ENCODE measurements around the gene TMEM116. TPM values are rescaled to one million over a fixed set of nuclear protein-coding genes. Genes with fewer than 3 reads are reported as not detected.
A peak's percentile ranks its signal among the peaks of the same experiment; 100 is the strongest.

Gene TMEM116
- total and polyA plus RNA-seq, 9 donors: 9.8 to 14.4 (median 12.5) TPM

DNA sequence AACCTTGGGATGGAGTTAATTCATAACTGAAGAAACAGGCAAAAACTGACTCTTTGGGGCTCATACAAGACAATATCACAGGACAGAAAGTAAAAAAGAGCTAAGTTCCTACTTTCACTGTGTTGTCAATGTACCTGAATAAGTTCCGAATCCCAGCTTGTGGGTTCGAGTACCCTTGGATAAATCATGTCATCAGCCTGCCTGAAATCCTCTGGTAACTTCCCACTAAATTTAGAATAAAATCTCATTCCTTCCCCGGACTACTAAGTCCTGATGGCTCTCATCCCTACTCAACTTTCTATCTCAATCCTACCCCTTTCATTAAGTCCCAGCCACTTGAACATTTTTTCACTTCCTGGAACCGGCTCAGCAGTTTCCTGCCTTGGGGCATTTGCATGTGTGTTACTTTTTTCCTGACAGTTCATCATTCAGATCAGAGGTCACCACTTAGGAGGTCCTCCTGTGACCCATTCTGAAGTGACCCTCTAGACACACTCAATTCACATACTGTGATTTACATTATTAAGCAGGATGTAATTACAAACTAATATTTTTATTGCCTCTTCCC, 12.9 kb upstream of the TMEM116 start:
- WGBS (ENCODE audit: insufficient coverage): 78% methylated on average over 4 of the region's 4 CpGs
- H3K36me3 ChIP-seq (ENCODE audit: control insufficient read depth, insufficient read depth, low read length): peaks cover 46% of the 10 kb centered on the region
- no peak for DNase-seq
- H3K4me1 ChIP-seq (ENCODE audit: control insufficient read depth, insufficient read depth, low read length): no peaks in the 10 kb centered on the region
- no peaks in the 10 kb centered on the region for H3K9me3 ChIP-seq (replicated peaks; ENCODE audit: control insufficient read depth, low read depth, low read length)
- H3K27me3 ChIP-seq (ENCODE audit: control insufficient read depth, insufficient read depth, low read length): no peaks in the 10 kb centered on the region
- no peak overlapping the region for H3K27ac ChIP-seq (ENCODE audit: low read length)
- no peak overlapping the region for H3K4me3 ChIP-seq (ENCODE audit: low read length)

DNA sequence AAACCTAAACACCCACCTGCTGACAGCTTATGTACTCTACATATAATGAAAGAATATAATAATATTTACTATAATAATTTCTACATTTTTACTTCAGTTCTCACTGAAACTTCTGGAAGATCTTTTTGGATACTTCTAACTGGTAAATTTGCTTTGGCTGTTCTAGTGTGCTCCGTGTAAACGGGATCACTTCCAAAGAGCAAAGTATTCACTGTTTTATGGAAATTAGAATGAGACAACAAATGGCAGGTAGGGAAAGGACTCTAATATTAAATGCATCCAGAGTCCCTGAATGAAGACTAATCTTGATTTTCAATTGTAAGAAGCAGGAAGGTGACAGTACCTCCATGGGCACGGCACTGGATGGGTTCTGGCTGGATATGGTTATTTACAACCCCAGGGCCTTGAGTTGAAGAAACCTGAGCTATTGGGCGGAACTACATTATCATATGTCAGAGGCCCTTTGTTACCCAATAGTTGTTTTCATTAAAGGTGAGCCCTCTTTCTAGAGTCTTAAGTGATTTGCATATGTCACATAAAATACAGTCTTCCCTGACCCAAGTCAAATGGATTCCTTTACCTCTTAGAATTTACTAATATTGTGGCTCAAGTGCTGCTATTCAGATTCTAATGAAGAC, 10.9 kb upstream of the TMEM116 start:
- no peaks in the 10 kb centered on the region for H3K27me3 ChIP-seq (ENCODE audit: control insufficient read depth, insufficient read depth, low read length)
- DNase-seq: no peak
- no peak overlapping the region for H3K27ac ChIP-seq (ENCODE audit: low read length)
- H3K4me3 ChIP-seq (ENCODE audit: low read length): no peak overlapping the region
- peaks cover 54% of the 10 kb centered on the region for H3K36me3 ChIP-seq (ENCODE audit: control insufficient read depth, insufficient read depth, low read length)
- no peaks in the 10 kb centered on the region for H3K4me1 ChIP-seq (ENCODE audit: control insufficient read depth, insufficient read depth, low read length)
- no CpG with 5 or more reads among the region's 4 CpGs for WGBS (ENCODE audit: insufficient coverage)
- H3K9me3 ChIP-seq (replicated peaks; ENCODE audit: control insufficient read depth, low read depth, low read length): no peaks in the 10 kb centered on the region

DNA sequence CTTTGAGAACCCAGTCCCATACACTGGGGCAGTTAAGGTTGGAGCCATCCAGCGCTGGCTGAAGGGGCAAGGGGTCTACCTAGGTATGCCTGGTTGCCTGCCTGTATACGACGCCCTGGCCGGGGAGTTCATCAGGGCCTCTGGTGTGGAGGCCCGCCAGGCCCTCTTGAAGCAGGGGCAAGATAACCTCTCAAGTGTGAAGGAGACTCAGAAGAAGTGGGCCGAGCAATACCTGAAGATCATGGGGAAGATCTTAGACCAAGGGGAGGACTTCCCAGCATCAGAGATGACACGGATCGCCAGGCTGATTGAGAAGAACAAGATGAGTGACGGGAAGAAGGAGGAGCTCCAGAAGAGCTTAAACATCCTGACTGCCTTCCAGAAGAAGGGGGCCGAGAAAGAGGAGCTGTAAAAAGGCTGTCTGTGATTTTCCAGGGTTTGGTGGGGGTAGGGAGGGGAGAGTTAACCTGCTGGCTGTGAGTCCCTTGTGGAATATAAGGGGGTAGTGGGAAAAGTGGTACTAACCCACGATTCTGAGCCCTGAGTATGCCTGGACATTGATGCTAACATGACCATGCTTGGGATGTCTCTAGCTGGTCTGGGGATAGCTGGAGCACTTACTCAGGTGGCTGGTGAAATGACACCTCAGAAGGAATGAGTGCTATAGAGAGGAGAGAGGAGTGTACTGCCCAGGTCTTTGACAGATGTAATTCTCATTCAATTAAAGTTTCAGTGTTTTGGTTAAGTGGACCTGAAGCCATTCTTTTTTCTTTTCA, 9.5 kb upstream of the TMEM116 start:
- H3K27me3 ChIP-seq (ENCODE audit: control insufficient read depth, insufficient read depth, low read length): no peaks in the 10 kb centered on the region
- no peaks in the 10 kb centered on the region for H3K4me1 ChIP-seq (ENCODE audit: control insufficient read depth, insufficient read depth, low read length)
- H3K4me3 ChIP-seq (ENCODE audit: low read length): no peak overlapping the region
- 83% methylated on average over 11 of the region's 11 CpGs for WGBS (ENCODE audit: insufficient coverage)
- no peak overlapping the region for H3K27ac ChIP-seq (ENCODE audit: low read length)
- peaks cover 58% of the 10 kb centered on the region for H3K36me3 ChIP-seq (ENCODE audit: control insufficient read depth, insufficient read depth, low read length)
- H3K9me3 ChIP-seq (replicated peaks; ENCODE audit: control insufficient read depth, low read depth, low read length): no peaks in the 10 kb centered on the region
- no peak for DNase-seq

DNA sequence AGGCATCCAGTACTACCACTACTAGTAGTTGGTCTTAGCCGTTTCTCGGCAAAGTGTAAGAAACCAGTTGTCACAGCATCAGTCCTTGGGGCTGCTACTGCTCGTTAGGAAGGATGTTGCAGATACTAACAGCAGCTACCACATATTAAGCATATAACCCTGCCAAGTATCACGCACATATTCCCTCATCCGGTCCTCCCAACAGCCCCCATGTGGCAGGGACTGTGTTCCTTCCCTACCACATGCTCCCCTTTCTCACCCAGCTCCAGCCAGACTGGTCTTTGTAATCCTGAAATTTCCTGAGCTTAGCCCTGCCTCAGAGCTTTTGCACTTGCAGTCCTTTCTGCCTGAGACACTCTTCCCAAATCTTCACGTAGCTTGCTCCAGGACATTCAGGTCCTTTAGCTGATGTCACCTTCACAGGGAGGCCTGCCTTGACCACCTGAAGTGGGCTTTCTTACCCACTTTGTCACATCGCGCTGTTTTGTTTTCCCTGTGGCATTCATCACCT, 8.0 kb upstream of the TMEM116 start:
- Histone ChIP-seq H3K4me1 (ENCODE audit: control insufficient read depth, insufficient read depth, low read length) (no peaks in the 10 kb centered on the region), H3K27me3 (ENCODE audit: control insufficient read depth, insufficient read depth, low read length) (no peaks in the 10 kb centered on the region), H3K36me3 (ENCODE audit: control insufficient read depth, insufficient read depth, low read length) (peaks cover 61% of the 10 kb centered on the region), H3K9me3 (replicated peaks; ENCODE audit: control insufficient read depth, low read depth, low read length) (no peaks in the 10 kb centered on the region), H3K27ac (ENCODE audit: low read length) (no peak overlapping the region), H3K4me3 (ENCODE audit: low read length) (no peak overlapping the region)
- no peak for DNase-seq
- 86% methylated on average over 4 of the region's 8 CpGs for WGBS (ENCODE audit: insufficient coverage)

DNA sequence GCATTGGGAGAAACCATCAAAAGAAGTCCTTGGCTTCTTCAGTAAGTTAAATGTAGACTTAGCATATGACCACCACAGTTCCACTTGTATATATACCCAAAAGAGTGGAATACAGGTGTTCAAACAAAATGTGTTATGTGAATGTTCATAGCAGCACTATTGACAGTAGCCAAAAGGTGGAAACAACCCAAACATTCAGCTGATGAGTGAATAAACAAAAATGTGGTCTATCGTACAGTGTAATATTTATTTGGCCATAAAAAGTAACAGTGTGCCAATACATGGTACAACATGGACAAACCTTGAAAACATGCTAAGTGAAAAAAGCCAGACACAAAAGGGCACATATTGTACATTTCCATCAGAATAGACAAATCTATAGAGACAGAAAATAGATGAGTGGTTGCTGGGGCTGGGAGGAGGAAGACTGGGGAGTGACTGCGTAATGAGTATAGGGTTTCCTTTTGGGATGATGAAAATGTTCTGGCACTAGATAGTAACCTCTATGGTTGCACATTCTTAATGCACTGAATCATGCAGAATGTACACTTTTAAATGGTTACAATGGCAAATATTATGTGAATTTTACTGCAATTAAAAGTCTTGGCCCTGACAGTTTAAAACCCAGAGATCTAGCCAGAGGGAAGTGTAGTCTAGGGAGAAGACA, 5.7 kb upstream of the TMEM116 start:
- peaks cover 55% of the 10 kb centered on the region for H3K36me3 ChIP-seq (ENCODE audit: control insufficient read depth, insufficient read depth, low read length)
- no peak for DNase-seq
- H3K4me3 ChIP-seq (ENCODE audit: low read length): no peak overlapping the region
- peaks cover 9% of the 10 kb centered on the region for H3K4me1 ChIP-seq (ENCODE audit: control insufficient read depth, insufficient read depth, low read length)
- no CpG with 5 or more reads among the region's 2 CpGs for WGBS (ENCODE audit: insufficient coverage)
- H3K27ac ChIP-seq (ENCODE audit: low read length): no peak overlapping the region
- no peaks in the 10 kb centered on the region for H3K9me3 ChIP-seq (replicated peaks; ENCODE audit: control insufficient read depth, low read depth, low read length)
- no peaks in the 10 kb centered on the region for H3K27me3 ChIP-seq (ENCODE audit: control insufficient read depth, insufficient read depth, low read length)

DNA sequence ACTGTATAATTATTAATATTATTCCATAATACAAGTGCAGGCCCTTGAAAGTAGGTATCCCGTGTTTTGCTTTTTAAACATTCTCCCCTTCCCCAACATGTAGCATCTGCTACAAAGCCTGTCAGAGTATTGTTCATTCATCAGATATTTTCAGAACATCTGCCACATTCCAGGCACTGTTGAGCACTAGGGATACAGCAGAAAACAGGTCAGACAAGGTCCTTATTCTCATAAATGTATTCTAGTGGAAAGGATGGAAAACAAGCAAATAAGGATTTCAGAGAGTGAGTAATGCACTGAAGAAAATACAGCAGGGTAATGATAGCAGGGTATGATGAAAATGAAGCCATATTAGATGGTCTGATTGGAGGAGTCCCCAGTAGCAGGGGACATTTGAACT, 4.1 kb upstream of the TMEM116 start:
- Histone ChIP-seq H3K9me3 (replicated peaks; ENCODE audit: control insufficient read depth, low read depth, low read length) (no peaks in the 10 kb centered on the region), H3K36me3 (ENCODE audit: control insufficient read depth, insufficient read depth, low read length) (peaks cover 47% of the 10 kb centered on the region), H3K27me3 (ENCODE audit: control insufficient read depth, insufficient read depth, low read length) (no peaks in the 10 kb centered on the region), H3K4me3 (ENCODE audit: low read length) (no peak overlapping the region), H3K4me1 (ENCODE audit: control insufficient read depth, insufficient read depth, low read length) (peaks cover 16% of the 10 kb centered on the region), H3K27ac (ENCODE audit: low read length) (no peak overlapping the region)
- WGBS (ENCODE audit: insufficient coverage): no CpG with 5 or more reads among the region's 1 CpG
- no peak for DNase-seq

DNA sequence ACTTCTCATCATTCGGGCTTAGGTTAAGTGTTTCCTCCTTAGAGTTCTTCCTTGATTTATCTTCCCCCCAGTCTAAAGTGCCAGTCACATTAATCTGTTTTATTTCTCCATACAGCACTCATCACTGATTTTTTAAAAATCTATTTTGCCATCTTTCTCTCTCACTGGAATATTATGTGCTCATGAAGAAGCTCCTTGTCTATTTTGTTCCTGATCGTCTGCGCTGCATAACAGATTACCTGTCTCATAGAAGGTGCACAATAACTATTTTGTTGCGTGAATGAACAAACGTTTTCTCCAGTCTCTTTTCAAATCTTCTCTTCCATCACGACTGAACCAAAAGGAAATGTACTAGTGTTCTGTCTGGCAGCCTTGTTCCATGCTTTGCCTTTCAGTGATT, 3.0 kb upstream of the TMEM116 start:
- H3K9me3 ChIP-seq (replicated peaks; ENCODE audit: control insufficient read depth, low read depth, low read length): no peaks in the 10 kb centered on the region
- no peak overlapping the region for H3K27ac ChIP-seq (ENCODE audit: low read length)
- no peak for DNase-seq
- no peaks in the 10 kb centered on the region for H3K27me3 ChIP-seq (ENCODE audit: control insufficient read depth, insufficient read depth, low read length)
- H3K4me1 ChIP-seq (ENCODE audit: control insufficient read depth, insufficient read depth, low read length): peaks cover 21% of the 10 kb centered on the region
- H3K36me3 ChIP-seq (ENCODE audit: control insufficient read depth, insufficient read depth, low read length): peaks cover 37% of the 10 kb centered on the region
- H3K4me3 ChIP-seq (ENCODE audit: low read length): no peak overlapping the region
- 100% methylated on average over 4 of the region's 6 CpGs for WGBS (ENCODE audit: insufficient coverage)

DNA sequence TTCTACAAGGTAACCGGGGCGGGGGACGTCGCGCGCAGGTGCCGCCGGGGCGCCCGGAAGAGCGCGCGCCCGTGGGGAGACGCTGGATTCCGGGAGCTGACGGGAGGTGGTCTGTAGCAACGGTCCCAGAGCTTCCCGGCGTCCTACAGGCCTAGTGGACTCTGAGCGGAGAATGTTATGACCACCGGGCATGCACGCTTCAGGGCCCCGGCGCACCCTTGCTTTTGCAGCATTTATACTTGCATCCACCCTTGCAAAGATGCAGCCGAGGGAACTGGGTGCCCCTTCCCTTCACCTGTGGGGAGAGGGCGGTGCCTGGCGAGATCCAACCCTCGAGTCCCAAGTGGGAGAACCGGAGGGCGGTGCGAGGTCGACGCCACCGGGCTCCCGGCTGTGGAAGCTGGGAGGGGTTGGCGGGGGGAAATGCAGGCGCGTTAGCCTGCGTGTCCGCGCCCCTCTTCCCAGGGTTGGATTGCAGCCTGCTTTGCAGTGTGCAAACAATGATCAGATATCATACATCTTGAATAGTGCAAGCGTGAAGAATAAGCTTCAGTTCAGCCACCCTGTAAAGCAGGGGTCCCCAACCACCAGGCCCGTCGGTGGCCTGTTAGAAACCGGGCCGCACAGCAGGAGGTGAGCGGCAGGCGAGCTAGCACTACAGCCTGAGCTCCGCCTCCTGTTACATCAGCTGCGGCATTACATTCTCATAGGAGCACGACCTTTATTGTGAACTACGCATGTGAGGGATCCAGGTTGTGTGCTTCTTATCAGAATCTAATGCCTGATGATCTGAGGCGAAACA, 837 bp upstream of the TMEM116 start:
- WGBS (ENCODE audit: insufficient coverage): 2% methylated on average over 45 of the region's 54 CpGs
- Histone ChIP-seq H3K27ac (ENCODE audit: low read length) (peak overlapping the region; percentile 67), H3K4me3 (ENCODE audit: low read length) (peak overlapping the region; percentile 61), H3K4me1 (ENCODE audit: control insufficient read depth, insufficient read depth, low read length) (peaks cover 21% of the 10 kb centered on the region), H3K36me3 (ENCODE audit: control insufficient read depth, insufficient read depth, low read length) (peaks cover 17% of the 10 kb centered on the region), H3K27me3 (ENCODE audit: control insufficient read depth, insufficient read depth, low read length) (no peaks in the 10 kb centered on the region), H3K9me3 (replicated peaks; ENCODE audit: control insufficient read depth, low read depth, low read length) (no peaks in the 10 kb centered on the region)
- peak; percentile 54 for DNase-seq

DNA sequence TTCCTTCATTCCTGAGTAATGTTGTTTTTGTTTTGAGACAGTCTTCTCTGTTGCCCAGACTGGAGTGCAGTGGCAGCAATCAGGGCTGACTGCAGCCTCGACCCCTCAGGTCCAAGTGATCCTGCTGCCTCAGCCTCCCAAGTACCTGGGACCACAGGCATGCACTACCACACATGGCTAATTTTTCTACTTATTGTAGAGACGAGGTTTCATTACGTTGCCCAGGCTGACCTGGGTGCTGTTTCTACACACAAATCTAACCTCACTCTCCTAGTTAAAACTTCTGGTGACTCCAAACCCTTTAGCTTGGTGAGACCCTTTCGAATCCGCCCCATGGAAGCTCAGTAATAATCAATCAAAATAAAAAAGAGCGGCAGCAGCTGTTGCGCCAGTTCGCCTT, 1.3 kb downstream of the TMEM116 start:
- no peak overlapping the region for H3K4me3 ChIP-seq (ENCODE audit: low read length)

More for the DNA sequence above, 1.3 kb downstream of the TMEM116 start:
- WGBS (ENCODE audit: insufficient coverage): 96% methylated on average over 8 of the region's 8 CpGs
- no peak for DNase-seq
- Histone ChIP-seq H3K4me1 (ENCODE audit: control insufficient read depth, insufficient read depth, low read length) (peaks cover 21% of the 10 kb centered on the region), H3K36me3 (ENCODE audit: control insufficient read depth, insufficient read depth, low read length) (peaks cover 10% of the 10 kb centered on the region), H3K27me3 (ENCODE audit: control insufficient read depth, insufficient read depth, low read length) (no peaks in the 10 kb centered on the region), H3K9me3 (replicated peaks; ENCODE audit: control insufficient read depth, low read depth, low read length) (no peaks in the 10 kb centered on the region), H3K27ac (ENCODE audit: low read length) (no peak overlapping the region)
